ENCODE measurements around the gene ADRA2A. TPM values are rescaled to one million over a fixed set of nuclear protein-coding genes. Genes with fewer than 3 reads are reported as not detected.

Gene ADRA2A
- polyA plus RNA-seq, 1 donor from 2014 or later = not detected

DNA sequence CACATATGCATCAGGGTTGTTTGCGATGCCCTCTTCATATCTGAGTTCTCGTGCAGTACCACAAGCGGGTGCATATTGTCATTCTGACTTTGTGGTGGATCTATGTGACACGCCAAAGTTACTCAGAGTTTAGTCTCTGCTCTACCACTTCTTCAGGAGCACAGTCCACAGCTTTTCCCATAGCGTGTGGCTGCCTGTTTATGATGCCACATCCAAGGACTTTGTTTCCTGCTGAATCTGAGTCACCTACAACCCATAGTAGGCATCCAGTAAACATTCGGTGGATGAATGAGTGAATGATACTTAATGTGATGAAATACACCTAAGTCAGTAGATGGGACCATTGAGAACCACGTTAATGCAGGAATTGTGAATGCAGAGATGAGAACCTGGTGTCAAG lies 15.0 kb downstream of the ADRA2A start:
- no peaks in the 10 kb centered on the region for H3K4me1 Mint-ChIP-seq
- H3K9me3 Mint-ChIP-seq = peaks cover 0 to 6% (median 0%) of the 10 kb centered on the region in 3 donors
- peaks cover 4% of the 10 kb centered on the region for H3K36me3 Mint-ChIP-seq
- H3K27ac Mint-ChIP-seq = no peak overlapping the region
- H3K4me3 Mint-ChIP-seq = no peak overlapping the region
- peaks cover 13% of the 10 kb centered on the region for H3K27me3 Mint-ChIP-seq

DNA sequence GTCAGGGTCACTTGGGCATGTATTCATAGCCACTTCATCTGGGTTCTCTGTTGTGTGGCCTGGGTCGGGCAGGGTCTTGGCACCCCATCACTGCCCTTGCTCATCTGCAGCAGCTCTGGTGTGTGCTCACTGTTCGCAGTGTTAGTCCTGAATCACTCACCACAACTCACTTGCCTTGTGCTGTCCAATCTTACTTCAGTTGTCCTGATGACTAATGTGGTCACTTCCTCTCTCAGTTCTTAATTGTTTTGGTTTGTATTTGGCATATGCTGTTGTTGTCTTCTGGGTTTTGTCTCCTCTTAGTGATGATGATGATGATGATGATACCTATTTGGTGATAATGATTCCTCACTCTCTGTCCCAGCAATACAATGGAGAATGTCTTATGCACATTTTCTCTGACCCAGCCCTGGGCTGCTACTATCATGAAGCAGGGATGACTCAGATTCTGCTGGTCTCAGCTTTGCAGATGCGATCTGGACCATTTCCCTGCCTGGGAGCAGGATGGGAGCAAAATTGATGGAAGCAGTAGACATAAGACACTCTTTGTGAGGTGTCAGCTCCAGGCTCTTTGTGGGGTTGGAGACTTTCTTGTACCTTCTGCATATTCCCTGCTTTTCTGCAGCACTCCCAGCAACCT lies 17.0 kb downstream of the ADRA2A start:
- peaks cover 4% of the 10 kb centered on the region for H3K36me3 Mint-ChIP-seq
- peaks cover 10% of the 10 kb centered on the region for H3K27me3 Mint-ChIP-seq
- H3K9me3 Mint-ChIP-seq = peaks cover 0 to 2% (median 0%) of the 10 kb centered on the region in 3 donors
- no peaks in the 10 kb centered on the region for H3K4me1 Mint-ChIP-seq
- no peak overlapping the region for H3K27ac Mint-ChIP-seq
- H3K4me3 Mint-ChIP-seq = no peak overlapping the region

DNA sequence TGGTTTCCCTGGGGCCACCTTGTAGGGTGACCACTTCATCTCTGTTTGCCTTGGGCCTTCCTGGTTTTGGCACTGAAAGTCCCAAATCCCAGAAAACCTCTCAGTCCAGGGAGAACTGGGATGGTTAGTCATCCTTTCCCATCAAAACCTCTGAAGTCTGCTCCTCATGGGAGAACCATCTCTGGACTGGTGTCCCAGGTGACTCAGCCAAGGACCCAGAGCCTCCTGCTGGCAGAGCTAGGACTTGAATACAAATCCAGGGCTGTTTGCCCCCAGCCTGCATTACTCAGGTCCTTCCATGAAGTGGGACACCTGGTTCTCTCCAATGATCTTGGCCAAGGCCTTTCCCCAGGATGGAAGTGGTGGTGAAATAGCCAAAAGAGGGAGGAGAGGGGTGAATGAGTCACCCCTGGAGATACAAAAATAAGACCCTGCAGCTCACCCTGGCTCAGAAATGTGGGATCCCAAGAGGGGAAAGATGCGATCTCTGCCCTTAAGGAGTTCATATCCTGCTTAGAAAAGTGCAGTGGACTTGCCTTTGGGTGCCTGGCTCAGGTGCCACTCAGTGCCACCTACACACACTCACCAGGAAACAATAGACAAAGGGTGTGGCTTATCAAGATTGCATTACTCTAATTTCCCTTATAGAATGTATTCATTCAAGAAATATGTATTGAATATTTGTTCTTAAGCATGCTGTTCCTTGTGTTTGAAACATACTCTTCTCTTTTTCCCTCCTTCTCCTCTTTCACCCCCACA lies 22.0 kb downstream of the ADRA2A start:
- no peak overlapping the region for H3K27ac Mint-ChIP-seq
- H3K36me3 Mint-ChIP-seq = no peaks in the 10 kb centered on the region
- no peaks in the 10 kb centered on the region for H3K4me1 Mint-ChIP-seq
- no peak overlapping the region for H3K4me3 Mint-ChIP-seq
- H3K9me3 Mint-ChIP-seq = no peaks in the 10 kb centered on the region
- H3K27me3 Mint-ChIP-seq = peaks cover 5% of the 10 kb centered on the region

DNA sequence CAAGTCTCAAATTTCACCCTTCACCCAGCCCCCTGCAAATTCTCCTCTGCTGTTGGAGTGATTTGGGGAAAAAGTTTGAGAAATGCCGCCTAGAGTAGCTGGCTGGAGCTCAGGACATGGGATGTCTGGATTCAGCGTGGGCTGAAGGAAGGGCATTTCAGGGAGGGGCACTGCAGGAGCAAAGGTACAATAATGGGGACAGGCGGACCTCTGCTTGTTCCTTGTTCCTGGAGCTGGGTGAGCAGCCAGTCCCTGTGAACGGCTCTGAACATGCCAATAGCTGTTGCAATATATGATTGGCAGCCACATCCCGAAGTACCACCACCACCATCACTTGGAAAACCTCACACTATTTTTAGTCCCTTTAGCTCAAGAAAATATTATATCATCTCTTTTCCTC lies 23.4 kb downstream of the ADRA2A start:
- no peaks in the 10 kb centered on the region for H3K4me1 Mint-ChIP-seq
- H3K27me3 Mint-ChIP-seq = peaks cover 5% of the 10 kb centered on the region
- no peaks in the 10 kb centered on the region for H3K36me3 Mint-ChIP-seq

DNA sequence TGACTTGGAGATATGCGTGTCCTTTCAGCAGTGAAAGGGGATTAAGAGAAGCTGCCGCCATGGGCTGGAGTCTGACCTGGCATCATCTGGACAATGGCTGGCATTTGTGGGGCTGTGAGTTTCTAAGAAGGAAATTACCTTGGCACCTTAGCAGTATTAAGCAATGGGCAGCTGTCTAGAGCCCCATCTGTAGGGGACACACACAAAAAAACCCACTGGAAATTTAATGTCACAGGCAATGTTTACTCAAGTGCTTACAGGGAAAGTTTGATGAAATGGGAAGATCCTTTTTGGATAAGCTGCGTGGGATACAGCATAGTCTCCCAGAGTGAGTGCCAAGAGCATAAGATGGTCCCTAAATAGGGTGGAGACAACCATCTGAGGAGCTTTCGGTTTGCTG lies 25.0 kb downstream of the ADRA2A start:
- peaks cover 11% of the 10 kb centered on the region for H3K27me3 Mint-ChIP-seq

More for the DNA sequence above, 23.4 kb downstream of the ADRA2A start:
- Mint-ChIP-seq H3K9me3 (peaks cover 0 to 4% (median 0%) of the 10 kb centered on the region in 3 donors), H3K4me3 (no peak overlapping the region), H3K27ac (no peak overlapping the region)

DNA sequence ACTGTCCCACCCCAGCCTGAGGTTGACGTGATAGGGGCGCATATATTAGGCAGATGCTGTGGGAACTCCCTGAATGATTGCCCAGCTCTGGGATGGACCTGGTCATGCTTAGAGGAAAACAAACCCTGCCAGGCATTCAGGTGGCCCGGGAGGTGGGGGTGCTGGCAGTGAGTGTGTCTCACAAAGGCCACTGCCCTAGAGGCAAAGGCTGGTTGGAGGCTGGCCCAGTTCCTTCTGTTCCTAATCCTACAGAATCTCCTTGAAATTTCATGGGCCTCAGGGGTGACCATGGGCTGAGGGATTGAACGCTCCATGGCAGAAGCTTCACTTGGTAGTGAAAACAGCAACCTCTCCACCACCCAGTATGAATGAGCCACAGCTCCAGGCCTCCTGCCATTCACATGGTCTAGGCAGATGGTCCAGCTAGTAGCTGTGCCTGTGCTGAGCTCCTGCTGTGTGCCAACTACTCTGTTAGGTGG lies 25.6 kb downstream of the ADRA2A start:
- H3K4me3 Mint-ChIP-seq = no peak overlapping the region
- no peaks in the 10 kb centered on the region for H3K36me3 Mint-ChIP-seq
- peaks cover 13% of the 10 kb centered on the region for H3K27me3 Mint-ChIP-seq
- no peaks in the 10 kb centered on the region for H3K4me1 Mint-ChIP-seq
- H3K9me3 Mint-ChIP-seq = peaks cover 0 to 4% (median 2%) of the 10 kb centered on the region in 3 donors
- peak overlapping the region in 1 of 3 donors; percentile 62 for H3K27ac Mint-ChIP-seq

More for the DNA sequence above, 25.0 kb downstream of the ADRA2A start:
- H3K4me3 Mint-ChIP-seq = no peak overlapping the region
- peaks cover 0 to 4% (median 2%) of the 10 kb centered on the region in 3 donors for H3K9me3 Mint-ChIP-seq
- H3K36me3 Mint-ChIP-seq = no peaks in the 10 kb centered on the region
- H3K27ac Mint-ChIP-seq = peak overlapping the region in 1 of 3 donors; percentile 62
- no peaks in the 10 kb centered on the region for H3K4me1 Mint-ChIP-seq

DNA sequence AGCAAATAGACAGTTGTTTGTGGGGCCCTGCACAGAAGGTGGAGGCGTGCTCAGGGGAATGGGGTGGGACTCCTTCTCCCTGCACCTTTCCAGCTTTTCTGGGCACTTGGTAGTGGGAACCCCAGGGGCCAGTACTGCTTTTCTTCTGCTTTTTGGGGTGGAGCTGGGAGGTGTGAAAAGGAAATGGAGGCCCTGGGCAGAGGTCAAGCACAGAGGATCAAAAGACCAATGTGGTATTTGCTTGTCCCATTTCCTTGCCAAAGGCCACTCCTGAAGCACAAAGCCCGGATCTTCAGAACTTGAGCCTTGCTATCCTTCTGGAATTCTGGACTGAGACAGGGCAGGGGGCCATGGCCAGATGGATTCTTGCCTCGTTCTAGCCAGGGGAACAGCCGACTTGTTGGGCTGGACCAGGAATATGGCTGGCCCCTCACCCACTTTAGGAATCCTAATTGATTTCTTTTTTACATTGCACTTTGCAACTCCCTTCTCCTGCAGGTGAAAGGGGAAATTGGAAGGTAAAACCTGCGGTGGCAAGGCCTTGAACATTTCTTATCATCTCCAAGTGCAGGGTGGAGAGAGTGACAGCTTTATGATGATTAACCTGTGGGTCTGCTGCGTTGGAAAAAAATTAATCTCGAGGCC lies 26.5 kb downstream of the ADRA2A start:
- Mint-ChIP-seq H3K4me1 (no peaks in the 10 kb centered on the region), H3K36me3 (no peaks in the 10 kb centered on the region), H3K27ac (no peak overlapping the region), H3K4me3 (no peak overlapping the region), H3K27me3 (peaks cover 13% of the 10 kb centered on the region), H3K9me3 (peaks cover 0 to 4% (median 2%) of the 10 kb centered on the region in 3 donors)

DNA sequence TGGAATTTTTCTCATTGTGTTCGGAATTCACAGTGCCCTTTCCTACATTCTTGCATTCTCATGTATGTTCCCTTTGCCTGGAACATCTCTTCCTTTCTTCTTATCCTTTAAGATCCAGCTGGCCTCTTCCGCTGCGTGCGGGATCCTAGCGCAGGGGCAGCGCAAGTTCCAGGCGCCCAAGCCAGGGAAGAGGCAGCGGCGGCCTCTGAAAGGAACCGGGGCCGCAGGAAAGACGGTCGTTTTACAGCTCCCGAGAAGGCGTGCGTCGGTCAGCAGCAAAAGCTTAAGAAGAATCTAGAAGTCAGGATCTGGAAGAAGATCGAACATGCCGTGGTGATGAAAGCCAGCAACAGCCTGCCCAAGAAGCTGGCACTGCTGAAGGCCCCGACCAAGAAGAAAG lies 28.0 kb downstream of the ADRA2A start:
- H3K36me3 Mint-ChIP-seq = no peaks in the 10 kb centered on the region
- H3K4me1 Mint-ChIP-seq = no peaks in the 10 kb centered on the region
- H3K27ac Mint-ChIP-seq = no peak overlapping the region
- H3K27me3 Mint-ChIP-seq = peaks cover 8% of the 10 kb centered on the region
- H3K9me3 Mint-ChIP-seq = peaks cover 0 to 4% (median 2%) of the 10 kb centered on the region in 3 donors
- H3K4me3 Mint-ChIP-seq = no peak overlapping the region

DNA sequence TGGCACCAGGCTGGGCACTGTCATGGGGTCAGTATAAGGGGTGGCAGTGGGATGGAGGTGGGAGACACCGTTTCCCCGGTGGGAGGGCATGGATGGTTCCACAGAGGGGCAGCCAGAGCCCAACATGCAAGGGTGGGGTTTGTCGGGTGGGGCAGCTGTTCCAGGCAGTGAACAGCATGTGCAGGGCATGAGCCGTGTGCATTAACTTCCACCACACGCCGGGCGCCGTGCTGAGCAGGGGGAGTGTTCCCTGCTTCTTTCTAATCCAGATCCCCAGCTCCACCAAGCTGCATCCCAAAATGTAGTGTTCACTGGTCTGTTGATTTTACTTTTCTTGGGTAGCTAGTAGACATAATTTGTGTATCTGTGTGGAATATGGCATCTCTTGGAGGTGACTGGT lies 29.3 kb downstream of the ADRA2A start:
- Mint-ChIP-seq H3K4me1 (peaks cover 0 to 2% (median 0%) of the 10 kb centered on the region in 3 donors), H3K4me3 (no peak overlapping the region), H3K27ac (no peak overlapping the region), H3K36me3 (no peaks in the 10 kb centered on the region), H3K27me3 (peaks cover 8% of the 10 kb centered on the region), H3K9me3 (peaks cover 0 to 4% (median 2%) of the 10 kb centered on the region in 3 donors)

DNA sequence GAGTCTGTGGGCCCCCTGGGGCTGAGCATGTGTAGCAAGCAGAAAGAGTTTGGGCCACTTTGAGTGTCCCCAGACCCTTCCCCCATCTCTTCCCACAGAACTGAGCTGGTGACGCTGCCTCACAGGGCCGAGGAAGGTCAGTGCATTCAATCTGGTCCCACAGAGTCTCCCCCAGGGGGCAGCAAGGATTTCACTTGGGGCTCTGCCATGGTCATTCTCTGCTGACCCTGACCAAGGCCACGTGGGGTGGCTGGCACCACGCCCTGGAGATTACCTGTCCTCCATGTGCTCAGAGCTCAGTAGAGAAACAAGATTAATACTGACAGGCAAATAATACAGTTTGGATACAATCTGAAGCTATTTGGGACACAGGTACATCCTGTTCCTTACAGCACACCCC lies 30.2 kb downstream of the ADRA2A start:
- Mint-ChIP-seq H3K9me3 (peaks cover 0 to 4% (median 2%) of the 10 kb centered on the region in 3 donors), H3K4me3 (no peak overlapping the region), H3K4me1 (peaks cover 0 to 2% (median 0%) of the 10 kb centered on the region in 3 donors)

DNA sequence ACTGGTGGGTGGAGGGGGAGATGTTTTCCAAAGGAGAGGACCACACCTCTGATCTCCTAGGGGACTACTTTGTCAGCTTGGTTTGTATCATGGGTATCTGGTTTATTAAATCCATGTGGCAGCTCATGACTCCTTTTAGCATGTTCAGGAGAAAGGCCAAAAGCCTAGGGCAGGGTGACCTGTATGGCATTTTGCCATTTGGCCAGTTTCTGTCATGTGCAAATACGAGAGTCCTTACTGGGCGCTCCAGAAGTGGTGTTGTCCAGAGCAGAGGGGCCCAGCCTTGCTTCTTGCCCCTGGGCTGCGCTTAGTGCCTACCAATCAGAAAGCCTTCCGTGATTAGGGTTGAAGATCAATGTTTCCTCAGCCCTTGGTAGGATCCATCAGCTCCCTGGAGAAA lies 31.0 kb downstream of the ADRA2A start:
- H3K27ac Mint-ChIP-seq = no peak overlapping the region
- H3K4me3 Mint-ChIP-seq = no peak overlapping the region
- peaks cover 0 to 4% (median 2%) of the 10 kb centered on the region in 3 donors for H3K9me3 Mint-ChIP-seq
- no peaks in the 10 kb centered on the region for H3K36me3 Mint-ChIP-seq
- peaks cover 0 to 2% (median 0%) of the 10 kb centered on the region in 3 donors for H3K4me1 Mint-ChIP-seq
- H3K27me3 Mint-ChIP-seq = peaks cover 8% of the 10 kb centered on the region

More for the DNA sequence above, 30.2 kb downstream of the ADRA2A start:
- Mint-ChIP-seq H3K27ac (no peak overlapping the region), H3K36me3 (no peaks in the 10 kb centered on the region), H3K27me3 (peaks cover 8% of the 10 kb centered on the region)

DNA sequence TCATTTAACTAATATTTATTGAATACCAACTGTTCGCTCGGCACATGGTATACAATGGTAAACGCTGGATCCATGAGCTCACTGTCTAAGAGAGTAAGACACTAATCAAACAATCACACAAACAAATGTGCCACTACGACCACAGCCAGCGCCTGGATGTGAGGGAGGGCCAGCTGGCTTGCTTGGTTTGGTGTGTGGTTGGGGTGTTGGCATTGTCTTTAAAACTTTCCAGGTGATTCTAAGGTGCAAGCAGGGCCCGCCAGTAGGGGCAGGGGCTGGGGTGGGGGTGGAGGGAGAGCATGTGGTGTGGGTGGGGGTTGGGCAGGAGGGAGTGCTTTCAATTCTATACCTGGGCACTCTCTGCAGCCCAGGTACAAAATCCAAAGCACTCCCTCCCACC lies 31.6 kb downstream of the ADRA2A start:
- peaks cover 0 to 2% (median 0%) of the 10 kb centered on the region in 3 donors for H3K4me1 Mint-ChIP-seq
- peaks cover 0 to 4% (median 2%) of the 10 kb centered on the region in 3 donors for H3K9me3 Mint-ChIP-seq
- H3K4me3 Mint-ChIP-seq = no peak overlapping the region
- H3K27ac Mint-ChIP-seq = no peak overlapping the region
- H3K36me3 Mint-ChIP-seq = no peaks in the 10 kb centered on the region
- peaks cover 8% of the 10 kb centered on the region for H3K27me3 Mint-ChIP-seq

DNA sequence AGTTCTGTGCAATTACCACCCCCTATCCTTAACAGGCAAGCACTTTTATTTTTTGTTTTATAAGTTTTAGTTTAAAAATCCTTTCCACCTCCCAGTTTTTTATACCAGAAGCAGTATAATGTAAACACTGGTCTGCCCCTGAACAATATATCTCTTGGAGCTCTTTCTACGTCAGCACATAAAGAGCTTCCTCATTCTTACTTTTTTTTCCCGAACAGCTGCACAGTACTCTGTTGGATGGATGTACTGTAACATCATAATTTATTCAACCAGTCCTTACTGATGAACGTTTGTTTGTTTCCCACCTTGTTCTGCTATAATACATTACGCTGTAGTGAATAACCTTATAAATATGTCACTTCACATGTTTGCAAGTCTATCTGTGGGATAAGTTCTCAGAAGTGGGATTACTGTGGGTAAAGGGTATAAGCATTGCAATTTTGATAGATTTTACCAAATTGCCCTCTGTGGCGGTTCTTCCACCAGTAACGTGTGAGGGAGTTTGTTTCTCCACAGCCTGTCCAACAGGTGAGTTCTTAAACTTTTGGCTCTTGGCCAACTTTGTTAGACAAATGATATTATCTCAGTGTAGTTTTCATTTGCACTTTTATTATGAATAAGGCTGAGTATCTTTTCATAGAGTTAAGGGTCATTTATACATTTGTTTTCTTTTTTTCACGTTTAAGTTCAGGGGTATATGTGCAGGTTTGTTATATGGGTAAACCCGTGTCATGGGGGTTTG lies 32.8 kb downstream of the ADRA2A start:
- Mint-ChIP-seq H3K36me3 (peaks cover 1% of the 10 kb centered on the region), H3K9me3 (peaks cover 0 to 2% (median 1%) of the 10 kb centered on the region in 3 donors), H3K4me3 (no peak overlapping the region), H3K27me3 (peaks cover 8% of the 10 kb centered on the region), H3K4me1 (peaks cover 0 to 3% (median 0%) of the 10 kb centered on the region in 3 donors), H3K27ac (peak overlapping the region in 1 of 3 donors; percentile 11)

DNA sequence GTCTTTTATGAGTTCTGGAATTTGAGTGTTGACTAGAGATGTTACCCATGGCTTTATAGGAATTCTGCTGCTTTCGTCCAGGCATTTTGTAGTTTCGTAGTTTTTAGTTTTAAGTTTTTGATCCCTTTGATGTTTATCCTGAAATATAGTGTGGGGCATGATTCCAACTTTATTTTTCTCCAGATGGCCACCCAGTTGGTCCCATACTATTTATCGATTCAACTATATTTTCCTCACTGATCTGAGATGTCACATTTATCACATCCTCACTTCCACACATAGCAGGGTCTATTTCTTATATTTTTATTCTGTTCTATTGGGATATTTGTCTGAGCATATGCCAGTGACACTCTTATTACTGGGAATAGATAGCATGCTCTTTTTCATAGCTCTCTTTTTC lies 33.9 kb downstream of the ADRA2A start:
- Mint-ChIP-seq H3K36me3 (peaks cover 1% of the 10 kb centered on the region), H3K27me3 (peaks cover 8% of the 10 kb centered on the region), H3K4me1 (peaks cover 0 to 5% (median 0%) of the 10 kb centered on the region in 3 donors), H3K4me3 (no peak overlapping the region), H3K9me3 (no peaks in the 10 kb centered on the region), H3K27ac (no peak overlapping the region)

Data from IgD-negative memory B cell (primary cell).